Prostate gland (tissue), 2 donors: ENCODE data around the gene SAMD8. TPM values are rescaled to one million over a fixed set of nuclear protein-coding genes. Genes with fewer than 3 reads are reported as not detected.

Experiments used
- DNase-seq: peaks from one replicate; pipeline ENCODE4 v3.0.0-alpha.2; 2019; ENCODE audit warnings: low spot score
- H3K27ac ChIP-seq, 2 donors: fragments of 200-600 bp; sonication (generic); 2 replicates each; pipeline ENCODE4 v1.5.1; 2017 to 2019
- H3K27me3 ChIP-seq: fragments of 200-600 bp; sonication (generic); replicated peaks from 2 replicates; pipeline ENCODE4 v1.5.1; 2019; ENCODE audit not compliant: insufficient read depth
- H3K36me3 ChIP-seq, 2 donors: fragments of 200-600 bp; sonication (generic); 1 replicate in 1 of 2; 2 replicates in 1 of 2; pipeline versions ENCODE4 v1.5.1 to v1.8.1; 2017 to 2019
- H3K4me1 ChIP-seq: fragments of 200-600 bp; sonication (generic); replicated peaks from 2 replicates; pipeline ENCODE4 v1.5.1; 2019
- H3K4me3 ChIP-seq, 2 donors: fragments of 200-600 bp; sonication (generic); 2 replicates each; pipeline ENCODE4 v1.5.1; 2017 to 2019
- H3K9me3 ChIP-seq: fragments of 200-600 bp; sonication (generic); 2 replicates; pipeline ENCODE4 v1.5.1; 2017
- CTCF ChIP-seq, 4 experiments: fragments of 200-600 bp in 2 of 4; fragments of 450-650 bp in 2 of 4; sonication (generic) in 2 of 4; IDR thresholded peaks; 1 replicate in 3 of 4; 2 replicates in 1 of 4; pipeline ENCODE4 v1.5.1; 2016 to 2019; ENCODE audit warnings: antibody characterized with exemption in 4 of 4, mild to moderate bottlenecking in 2 of 4, moderate library complexity in 2 of 4
- POLR2A ChIP-seq: fragments of 450-650 bp; IDR thresholded peaks from one replicate; pipeline ENCODE4 v1.6.1; 2016; ENCODE audit warnings: antibody characterized with exemption, mild to moderate bottlenecking
- POLR2AphosphoS5 ChIP-seq: sonication (generic); formaldehyde crosslinking; IDR thresholded peaks from one replicate; pipeline ENCODE4 v1.6.1; 2017; ENCODE audit warnings: antibody characterized with exemption
- WGBS: methylation state at CpG from one replicate; pipeline ENCODE4 v1.1.5; 2018; 5-methylcytosine and 5-hydroxymethylcytosine counted together
- intact Hi-C: fragments of 100-400 bp; cut with DNase I; formaldehyde crosslinking; loops from one replicate; pipeline ENCODE4 v1.14.2; 2022
- total RNA-seq, 2 donors: library from RNA; depleted of rRNA; stranded (reverse); fragments of >200 nt; gene quantifications; one replicate each; pipeline ENCODE4 v1.1.0, GENCODE V29; 2016

Gene SAMD8
- total RNA-seq, 2 donors from 2014 or later: 18.8 to 41.5 TPM

DNA sequence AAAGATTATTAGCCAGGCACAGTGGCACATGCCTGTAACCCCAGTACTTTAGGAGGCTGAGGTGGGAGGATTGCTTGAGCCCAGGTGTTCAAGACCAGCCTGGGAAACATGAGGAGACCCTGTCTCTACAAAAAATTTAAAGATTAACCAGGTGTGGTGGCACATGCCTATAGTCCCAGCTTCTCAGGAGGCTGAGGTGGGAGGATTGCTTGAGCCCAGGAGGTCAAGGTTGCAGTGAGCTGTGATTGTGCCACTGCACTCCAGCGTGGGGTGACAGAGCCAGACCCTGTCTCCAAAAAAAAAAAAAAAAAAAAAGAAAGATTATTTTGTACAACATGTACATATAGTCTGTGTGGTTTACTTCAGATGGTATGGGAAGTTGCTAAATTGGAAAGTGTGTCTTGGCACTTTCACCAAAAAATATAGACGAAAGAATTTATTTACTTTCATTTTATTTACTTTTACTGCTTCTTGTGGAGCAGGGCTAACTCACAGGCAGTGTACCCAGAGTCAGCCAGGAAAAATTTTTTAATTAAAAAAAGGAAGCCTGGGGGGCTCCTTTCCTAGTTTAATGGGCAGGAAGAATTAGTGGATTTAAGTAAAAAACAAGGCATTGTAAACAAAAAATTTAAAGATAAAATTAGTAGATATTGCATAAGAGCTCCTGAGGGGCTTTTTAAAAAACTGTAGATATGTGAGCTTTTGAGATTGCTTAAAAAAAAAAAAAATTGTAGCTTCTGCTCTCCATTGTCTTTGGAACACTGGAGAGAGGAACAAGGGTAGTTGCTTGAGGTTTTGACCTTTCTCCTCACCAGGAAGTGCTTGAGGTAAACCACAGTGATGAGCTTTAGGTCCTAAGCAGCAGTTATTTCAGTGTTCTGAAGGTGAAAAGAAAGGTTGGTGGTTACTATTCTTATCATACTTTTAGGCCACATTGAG is 54.5 kb downstream of the SAMD8 start:
- no peak for DNase-seq
- WGBS: 55% methylated on average over 2 of the region's 2 CpGs
- intact Hi-C loops: no loop called here
- Histone ChIP-seq H3K4me1 (no peaks in the 10 kb centered on the region), H3K4me3 (no peak overlapping the region), H3K27me3 (no peaks in the 10 kb centered on the region), H3K36me3 (no peaks in the 10 kb centered on the region), H3K27ac (no peak overlapping the region), H3K9me3 (no peaks in the 10 kb centered on the region)
- TF ChIP-seq POLR2AphosphoS5: no peak
- no peak for TF ChIP-seq CTCF (IDR thresholded peaks at IDR 0.05)
- no peak for TF ChIP-seq POLR2A

GRCh38 chr10:75166623-75166972 is 55.1 kb downstream of the SAMD8 start:
- intact Hi-C loops: no loop called here
- DNase-seq: no peak
- no peak overlapping the region for H3K4me3 ChIP-seq
- no peaks in the 10 kb centered on the region for H3K9me3 ChIP-seq
- H3K27ac ChIP-seq: no peak overlapping the region
- 50% methylated on average over 1 of the region's 1 CpG for WGBS
- H3K4me1 ChIP-seq: no peaks in the 10 kb centered on the region
- TF ChIP-seq POLR2AphosphoS5: no peak
- TF ChIP-seq POLR2A: no peak
- TF ChIP-seq CTCF (IDR thresholded peaks at IDR 0.05): no peak
- no peaks in the 10 kb centered on the region for H3K36me3 ChIP-seq
- no peaks in the 10 kb centered on the region for H3K27me3 ChIP-seq

- Histone ChIP-seq H3K4me3 (no peak overlapping the region), H3K9me3 (no peaks in the 10 kb centered on the region), H3K27me3 (no peaks in the 10 kb centered on the region), H3K27ac (no peak overlapping the region), H3K36me3 (no peaks in the 10 kb centered on the region), H3K4me1 (no peaks in the 10 kb centered on the region)
- DNase-seq: no peak
- 80% methylated on average over 6 of the region's 6 CpGs for WGBS
- intact Hi-C loops: no loop called here
- TF ChIP-seq POLR2AphosphoS5 (no peak), CTCF (IDR thresholded peaks at IDR 0.05) (no peak), POLR2A (no peak)
Measured at GRCh38 chr10:75168275-75168674, 56.8 kb downstream of the SAMD8 start.

DNA sequence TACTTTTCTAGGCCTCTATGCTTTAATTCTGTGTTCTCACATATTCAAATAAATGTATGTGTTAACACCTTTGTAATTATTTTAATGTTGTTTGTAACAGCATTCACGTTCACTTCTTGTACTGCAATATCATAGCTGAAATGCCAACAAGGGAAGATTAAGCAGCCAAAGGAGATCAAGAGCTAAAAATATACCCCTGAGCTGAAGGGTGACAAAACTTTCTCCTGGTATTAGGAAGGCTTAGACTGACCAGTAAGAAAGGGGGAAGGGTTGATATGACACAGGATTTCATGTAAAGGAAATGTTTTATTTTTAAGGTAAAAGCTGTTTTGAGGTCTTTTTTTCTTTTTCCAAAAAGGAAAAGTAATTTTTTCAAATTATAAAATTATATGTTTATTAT is 58.8 kb downstream of the SAMD8 start:
- intact Hi-C loops: no loop called here
- no peak for TF ChIP-seq POLR2AphosphoS5
- TF ChIP-seq CTCF (IDR thresholded peaks at IDR 0.05): no peak
- no peak for TF ChIP-seq POLR2A
- no peaks in the 10 kb centered on the region for H3K9me3 ChIP-seq
- H3K27ac ChIP-seq: no peak overlapping the region
- WGBS: 63% methylated on average over 1 of the region's 1 CpG
- H3K27me3 ChIP-seq: no peaks in the 10 kb centered on the region
- no peak overlapping the region for H3K4me3 ChIP-seq
- no peaks in the 10 kb centered on the region for H3K36me3 ChIP-seq
- no peaks in the 10 kb centered on the region for H3K4me1 ChIP-seq
- DNase-seq: no peak

GRCh38 chr10:75175046-75175445 is 63.6 kb downstream of the SAMD8 start:
- no peaks in the 10 kb centered on the region for H3K4me1 ChIP-seq
- no peaks in the 10 kb centered on the region for H3K9me3 ChIP-seq
- TF ChIP-seq CTCF (IDR thresholded peaks at IDR 0.05) (no peak), POLR2AphosphoS5 (no peak), POLR2A (no peak)
- H3K36me3 ChIP-seq: no peaks in the 10 kb centered on the region
- no peak overlapping the region for H3K27ac ChIP-seq
- 95% methylated on average over 2 of the region's 2 CpGs for WGBS
- H3K27me3 ChIP-seq: no peaks in the 10 kb centered on the region
- no peak overlapping the region for H3K4me3 ChIP-seq
- intact Hi-C loops: no loop called here
- no peak for DNase-seq
